IMR-90 (cell line): ENCODE measurements around the gene OXER1. TPM values are rescaled to one million over a fixed set of nuclear protein-coding genes. Genes with fewer than 3 reads are reported as not detected.

Source experiments
- ATAC-seq: fragments of 200-7000 bp; cut with Tn5 transposase; 2 replicates; pipeline ENCODE4 v1.9.1; 2020; ENCODE audit warnings: low read depth, mild to moderate bottlenecking, moderate library complexity
- BruUV-seq: library from RNA; stranded (reverse); fragments of 400-500 nt; replicated peaks from 2 replicates; lab custom pipeline; 2021; lab: Mats Ljungman, UMichigan
- CTCF ChIA-PET: fragments of 300-600 bp; formaldehyde crosslinking; extraction: SDS; loops from one replicate; lab custom pipeline; 2021; ENCODE audit warnings: antibody characterized with exemption; lab: Yijun Ruan, JAX
- POLR2A ChIA-PET: fragments of 300-600 bp; sonication (Branson Sonifier 250); formaldehyde crosslinking; loops from one replicate; lab custom pipeline; 2022; ENCODE audit warnings: antibody characterized with exemption; ENCODE audit not compliant: unreplicated experiment; lab: Charles Lee
- DNase-seq: peaks from one replicate; pipeline ENCODE4 v3.0.0; 2013
- H2AFZ ChIP-seq: replicated peaks from 2 replicates; pipeline ENCODE3; 2013; ENCODE audit warnings: low read length, mild to moderate bottlenecking; ENCODE audit not compliant: poor library complexity
- H2AK5ac ChIP-seq: 2 replicates; pipeline ENCODE4 v1.6.1; 2013; ENCODE audit warnings: low read depth, low read length, inconsistent platforms
- H2AK9ac ChIP-seq: replicated peaks from 2 replicates; pipeline ENCODE3; 2013; ENCODE audit warnings: mild to moderate bottlenecking, low read depth, low read length, moderate library complexity; ENCODE audit not compliant: poor library complexity
- H2BK120ac ChIP-seq: 2 replicates; pipeline ENCODE4 v1.6.1; 2013; ENCODE audit warnings: low read depth, low read length, inconsistent platforms
- H2BK15ac ChIP-seq: 3 replicates; pipeline ENCODE4 v1.6.1; 2013; ENCODE audit warnings: low read depth, low read length, inconsistent platforms
- H2BK20ac ChIP-seq: 2 replicates; pipeline ENCODE4 v1.6.1; 2013; ENCODE audit warnings: low read depth, mild to moderate bottlenecking, inconsistent platforms, low read length, moderate library complexity
- H2BK5ac ChIP-seq: 2 replicates; pipeline ENCODE4 v1.6.1; 2013; ENCODE audit warnings: mild to moderate bottlenecking, low read depth, low read length, inconsistent platforms; ENCODE audit not compliant: poor library complexity, severe bottlenecking
- H3K14ac ChIP-seq: replicated peaks from 2 replicates; pipeline ENCODE4 v1.6.1; 2013; ENCODE audit warnings: low read depth, low read length, inconsistent platforms
- H3K18ac ChIP-seq: 2 replicates; pipeline ENCODE4 v1.6.1; 2013; ENCODE audit warnings: low read depth, low read length, control low read depth
- H3K23ac ChIP-seq: 2 replicates; pipeline ENCODE4 v1.6.1; 2013; ENCODE audit warnings: low read depth, low read length, inconsistent platforms
- H3K27ac ChIP-seq: 2 replicates; pipeline ENCODE4 v1.5.1; 2013; ENCODE audit warnings: mild to moderate bottlenecking, control low read depth, low read length; ENCODE audit not compliant: insufficient read depth
- H3K27me3 ChIP-seq: 2 replicates; pipeline ENCODE4 v1.6.1; 2013; ENCODE audit warnings: low read length; ENCODE audit not compliant: control insufficient read depth, insufficient read depth
- H3K36me3 ChIP-seq: 2 replicates; pipeline ENCODE4 v1.6.1; 2013; ENCODE audit warnings: low read length, mixed read lengths; ENCODE audit not compliant: control insufficient read depth, insufficient read depth
- H3K4ac ChIP-seq: 2 replicates; pipeline ENCODE4 v1.6.1; 2013; ENCODE audit warnings: low read depth, low read length, inconsistent platforms
- H3K4me1 ChIP-seq: 2 replicates; pipeline ENCODE4 v1.6.1; 2013; ENCODE audit warnings: low read length, mixed read lengths; ENCODE audit not compliant: control insufficient read depth, insufficient read depth
- H3K4me2 ChIP-seq: 2 replicates; pipeline ENCODE4 v1.6.1; 2013; ENCODE audit warnings: low read depth, mild to moderate bottlenecking, control low read depth, low read length, moderate library complexity
- H3K4me3 ChIP-seq: 2 replicates; pipeline ENCODE4 v1.5.1; 2013; ENCODE audit warnings: low read depth, mild to moderate bottlenecking, control low read depth, low read length, moderate library complexity; ENCODE audit not compliant: insufficient read depth
- H3K56ac ChIP-seq: 2 replicates; pipeline ENCODE4 v1.6.1; 2013; ENCODE audit warnings: low read length, inconsistent platforms; ENCODE audit not compliant: insufficient read depth; ENCODE audit errors: extremely low read depth
- H3K79me1 ChIP-seq, 2 experiments: 2 replicates each; pipeline ENCODE4 v1.6.1; 2013; ENCODE audit warnings: low read length in 2 of 2, inconsistent platforms in 1 of 2, low read depth in 1 of 2
- H3K9ac ChIP-seq: 2 replicates; pipeline ENCODE4 v1.6.1; 2013; ENCODE audit warnings: low read depth, low read length, control low read depth
- H3K9me1 ChIP-seq: 2 replicates; pipeline ENCODE4 v1.6.1; 2013; ENCODE audit warnings: low read length, inconsistent platforms; ENCODE audit not compliant: insufficient read depth
- H3K9me3 ChIP-seq: 2 replicates; pipeline ENCODE4 v1.6.1; 2013; ENCODE audit warnings: low read length; ENCODE audit not compliant: control insufficient read depth, insufficient read depth
- H4K20me1 ChIP-seq: 2 replicates; pipeline ENCODE4 v1.6.1; 2013; ENCODE audit warnings: low read length, inconsistent platforms; ENCODE audit not compliant: insufficient read depth
- H4K5ac ChIP-seq: 2 replicates; pipeline ENCODE4 v1.6.1; 2013; ENCODE audit warnings: mild to moderate bottlenecking, low read depth, low read length, control low read depth
- H4K8ac ChIP-seq, 2 experiments: 2 replicates each; pipeline ENCODE4 v1.6.1; 2013; ENCODE audit warnings: low read depth in 2 of 2, low read length in 2 of 2, control low read depth in 1 of 2, inconsistent platforms in 1 of 2
- H4K91ac ChIP-seq: 2 replicates; pipeline ENCODE4 v1.6.1; 2013; ENCODE audit warnings: low read depth, low read length, inconsistent platforms; ENCODE audit not compliant: insufficient read depth
- BHLHE40 ChIP-seq: fragments of 150-350 bp; IDR thresholded peaks from 2 replicates; pipeline ENCODE4 v1.6.1; 2016; ENCODE audit warnings: mild to moderate bottlenecking, low read depth, low read length
- CEBPB ChIP-seq: IDR thresholded peaks from 2 replicates; pipeline ENCODE4 v1.6.1; 2012; ENCODE audit warnings: low read depth, low read length, improper control_type of control experiment
- CHD1 ChIP-seq: IDR thresholded peaks from 2 replicates; pipeline ENCODE4 v1.6.1; 2012; ENCODE audit warnings: low read depth, low read length, improper control_type of control experiment
- MAZ ChIP-seq: IDR thresholded peaks from 2 replicates; pipeline ENCODE4 v1.6.1; 2012; ENCODE audit warnings: low read depth, mild to moderate bottlenecking, low read length, improper control_type of control experiment, moderate library complexity, borderline replicate concordance
- MXI1 ChIP-seq: IDR thresholded peaks from 2 replicates; pipeline ENCODE4 v1.6.1; 2012; ENCODE audit warnings: low read depth, mild to moderate bottlenecking, low read length, moderate library complexity, borderline replicate concordance
- RAD21 ChIP-seq: IDR thresholded peaks from 2 replicates; pipeline ENCODE4 v1.6.1; 2012; ENCODE audit warnings: low read length, improper control_type of control experiment
- RCOR1 ChIP-seq: IDR thresholded peaks from 2 replicates; pipeline ENCODE4 v1.6.1; 2012; ENCODE audit warnings: mild to moderate bottlenecking, low read length, improper control_type of control experiment; ENCODE audit not compliant: insufficient replicate concordance
- SMC3 ChIP-seq: fragments of 150-350 bp; IDR thresholded peaks from 2 replicates; pipeline ENCODE4 v1.6.1; 2016; ENCODE audit warnings: low read depth, mild to moderate bottlenecking, antibody characterized with exemption, low read length, moderate library complexity
- USF2 ChIP-seq: fragments of 150-350 bp; IDR thresholded peaks from 2 replicates; pipeline ENCODE4 v1.6.1; 2017; ENCODE audit warnings: mild to moderate bottlenecking, antibody characterized with exemption, low read length, low read depth
- WGBS, 2 experiments: methylation state at CpG; one replicate each; pipeline versions ENCODE4 v1.1.5 to v1.1.7; 2013; ENCODE audit warnings: missing lambda C conversion rate in 2 of 2; ENCODE audit not compliant: insufficient read length in 1 of 2; ENCODE audit errors: extremely low coverage in 2 of 2; 5-methylcytosine and 5-hydroxymethylcytosine counted together
- dilution Hi-C: fragments of 300-500 bp; cut with HindIII; formaldehyde crosslinking; loops from one replicate; pipeline ENCODE4 v1.14.3; 2018; ENCODE audit warnings: low sequenced_read_pairs; ENCODE audit not compliant: unreplicated experiment
- in situ Hi-C: fragments of 300-500 bp; cut with MboI; formaldehyde crosslinking; loops from 3 replicates; pipeline ENCODE4 v1.14.3; 2019; ENCODE audit warnings: low sequenced_read_pairs, inconsistent platforms, mixed read lengths
- intact Hi-C: fragments of 100-400 bp; cut with micrococcal nuclease; formaldehyde crosslinking; loops from 2 replicates; pipeline ENCODE4 v1.10.0; 2022
- polyA plus RNA-seq, 3 experiments: library from polyadenylated mRNA; depleted of rRNA; stranded (reverse); fragments of >200 nt; gene quantifications; 2 replicates each; pipeline ENCODE4 v1.2.3, GENCODE V29; 2012; ENCODE audit warnings: low replicate concordance in 1 of 3
- total RNA-seq: library from RNA; depleted of rRNA; stranded (reverse); fragments of >200 nt; gene quantifications from 2 replicates; pipeline ENCODE4 v1.2.3, GENCODE V29; 2012

Gene OXER1
- total and polyA plus RNA-seq, 2 of the 4 experiments (the other 2 are of a cell fraction): not detected

GRCh38 chr2:42791606-42792005, 27.7 kb upstream of the OXER1 start:
- TF ChIP-seq RCOR1 (no peak), MXI1 (no peak), BHLHE40 (no peak), CEBPB (no peak), SMC3 (no peak), RAD21 (no peak), CHD1 (no peak), USF2 (no peak), MAZ (no peak)
- Histone ChIP-seq H3K14ac (no peak overlapping the region), H2BK5ac (no peak overlapping the region), H2BK20ac (no peak overlapping the region), H3K4me1 (peaks cover 6% of the 10 kb centered on the region), H3K56ac (no peak overlapping the region), H3K18ac (no peak overlapping the region), H3K79me1 (no peaks in the 10 kb centered on the region), H3K23ac (no peak overlapping the region; the same call in 1 of the 2 replicates), H2BK15ac (no peak overlapping the region), H2AK9ac (no peak overlapping the region), H3K27ac (no peak overlapping the region), H3K4ac (no peak overlapping the region), H4K20me1 (no peaks in the 10 kb centered on the region), H4K5ac (no peak overlapping the region), H3K27me3 (peaks cover 36% of the 10 kb centered on the region), H3K9ac (no peak overlapping the region), H3K9me3 (peaks cover 11% of the 10 kb centered on the region), H3K4me2 (no peak overlapping the region), H3K9me1 (no peaks in the 10 kb centered on the region), H4K8ac (no peak overlapping the region), H2AK5ac (no peak overlapping the region), H3K36me3 (no peaks in the 10 kb centered on the region), H2AFZ (peak overlapping the region; percentile 14), H3K4me3 (no peak overlapping the region), H2BK120ac (no peak overlapping the region), H4K91ac (no peak overlapping the region)
- ChIA-PET POLR2A (no interaction called here), CTCF (interaction anchor here (0.6 kb wide), 1 partner anchor 44 kb away, joined by 3 read pairs; no protein-coding TSS in a partner anchor)
- DNase-seq (no peak), ATAC-seq (no peak)
- in situ Hi-C loops: no loop called here
- intact Hi-C loops: no loop called here
- no TSS peak for BruUV-seq
- dilution Hi-C loops: no loop called here
- WGBS, 2 experiments: no CpG with 5 or more reads among the region's 4 CpGs
